HL-60 (cell line): Measurements from ENCODE around the gene FCHSD2.
A peak's percentile ranks its signal among the peaks of the same experiment; 100 is the strongest.

ENCODE experiments used
- DNase-seq, 2 experiments: peaks; one replicate each; pipeline ENCODE4 v3.0.0-alpha.2; 2010 to 2020; ENCODE audit warnings: low read depth in 1 of 2, low spot score in 1 of 2
- H3K27ac ChIP-seq: fragments of 250-450 bp; sonication (Bioruptor Pico); replicated peaks from 2 replicates; pipeline ENCODE4 v1.5.1; 2020; ENCODE audit warnings: mild to moderate bottlenecking, moderate library complexity
- H3K27me3 ChIP-seq: fragments of 250-450 bp; sonication (Bioruptor Pico); 2 replicates; pipeline ENCODE4 v1.5.1; 2021; ENCODE audit warnings: mild to moderate bottlenecking, moderate library complexity; ENCODE audit not compliant: insufficient read depth, poor library complexity, severe bottlenecking
- H3K4me3 ChIP-seq: replicated peaks from 2 replicates; pipeline ENCODE4 v1.5.1; 2011; ENCODE audit warnings: mild to moderate bottlenecking, control low read depth, low read length; ENCODE audit not compliant: insufficient read depth
- CTCF ChIP-seq: IDR thresholded peaks from one replicate; pipeline ENCODE4 v1.5.1; 2011; ENCODE audit warnings: low read length, control low read depth, inconsistent platforms; ENCODE audit not compliant: insufficient read depth
- GABPA ChIP-seq: IDR thresholded peaks from 2 replicates; pipeline ENCODE4 v1.6.1; 2012; ENCODE audit warnings: low read depth
- POLR2AphosphoS5 ChIP-seq: IDR thresholded peaks from 2 replicates; pipeline ENCODE4 v1.6.1; 2012; ENCODE audit warnings: low read depth
- REST ChIP-seq: IDR thresholded peaks from 2 replicates; pipeline ENCODE4 v1.6.1; 2012; ENCODE audit warnings: low read depth; ENCODE audit not compliant: insufficient replicate concordance
- SPI1 ChIP-seq: IDR thresholded peaks from 2 replicates; pipeline ENCODE4 v1.6.1; 2012; ENCODE audit warnings: low read depth, mild to moderate bottlenecking, borderline replicate concordance

The FCHSD2 gene

GRCh38 chr11:72832301-72833082, 309.6 kb downstream of the FCHSD2 start:
- Histone ChIP-seq H3K27ac (no peak overlapping the region), H3K4me3 (no peak overlapping the region), H3K27me3 (no peaks in the 10 kb centered on the region)
- no peak for TF ChIP-seq SPI1
- TF ChIP-seq GABPA = no peak
- TF ChIP-seq CTCF = no peak
- no peak for TF ChIP-seq REST
- no peak; the same call in 1 of the 2 replicates for TF ChIP-seq POLR2AphosphoS5
- no peak for DNase-seq

GRCh38 chr11:72831521-72832300, 310.4 kb downstream of the FCHSD2 start:
- peak in 1 of 2 experiments; percentile 66 for DNase-seq
- no peak overlapping the region for H3K27ac ChIP-seq

More at GRCh38 chr11:72831521-72832300, 310.4 kb downstream of the FCHSD2 start:
- TF ChIP-seq GABPA (no peak), REST (no peak), SPI1 (no peak), CTCF (peak; percentile 73), POLR2AphosphoS5 (peak; percentile 63)
- no peaks in the 10 kb centered on the region for H3K27me3 ChIP-seq
- H3K4me3 ChIP-seq = no peak overlapping the region
